ENCODE results near the gene SMG9.

DNA sequence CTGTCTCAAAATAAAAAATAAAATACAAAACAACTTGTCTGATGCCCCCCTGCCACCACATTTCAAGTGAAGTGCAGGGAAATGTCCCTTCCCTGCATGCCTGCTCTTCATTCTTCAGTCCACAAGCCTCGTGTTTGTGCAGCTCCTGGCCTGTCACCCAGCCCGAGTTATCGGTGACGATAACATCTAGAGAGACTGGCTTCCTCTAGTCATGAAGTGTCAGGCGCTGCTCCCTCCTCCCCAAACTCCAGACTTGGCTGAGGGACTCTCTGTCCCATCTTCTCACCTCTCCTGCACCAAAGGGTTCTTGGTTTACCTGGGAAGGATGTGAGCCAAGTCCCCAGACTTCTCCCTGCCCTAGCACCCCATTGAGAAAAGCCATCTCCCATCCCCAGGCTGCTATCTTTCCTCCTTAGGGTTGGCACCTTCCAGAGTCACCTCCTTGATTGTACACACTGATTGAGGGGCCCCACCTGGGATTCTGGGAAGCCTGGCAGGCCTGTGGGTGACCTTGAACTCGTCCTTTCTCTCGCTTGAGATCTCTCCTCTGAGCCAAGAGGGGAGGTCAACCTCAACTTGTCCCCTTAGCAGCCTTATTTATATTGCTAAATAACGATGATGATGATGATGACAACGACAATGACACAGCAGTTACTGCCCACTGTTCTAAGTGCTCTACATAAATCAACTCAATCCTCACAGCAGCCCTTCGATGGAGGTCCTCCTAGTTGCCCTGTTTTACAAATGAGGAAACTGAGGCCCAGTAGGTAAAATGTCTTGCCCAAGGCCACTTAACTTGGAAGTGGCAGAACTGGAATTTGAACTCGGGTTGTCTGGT, 71.7 kb downstream of the SMG9 start:
- TF ChIP-seq, protein P1, sequence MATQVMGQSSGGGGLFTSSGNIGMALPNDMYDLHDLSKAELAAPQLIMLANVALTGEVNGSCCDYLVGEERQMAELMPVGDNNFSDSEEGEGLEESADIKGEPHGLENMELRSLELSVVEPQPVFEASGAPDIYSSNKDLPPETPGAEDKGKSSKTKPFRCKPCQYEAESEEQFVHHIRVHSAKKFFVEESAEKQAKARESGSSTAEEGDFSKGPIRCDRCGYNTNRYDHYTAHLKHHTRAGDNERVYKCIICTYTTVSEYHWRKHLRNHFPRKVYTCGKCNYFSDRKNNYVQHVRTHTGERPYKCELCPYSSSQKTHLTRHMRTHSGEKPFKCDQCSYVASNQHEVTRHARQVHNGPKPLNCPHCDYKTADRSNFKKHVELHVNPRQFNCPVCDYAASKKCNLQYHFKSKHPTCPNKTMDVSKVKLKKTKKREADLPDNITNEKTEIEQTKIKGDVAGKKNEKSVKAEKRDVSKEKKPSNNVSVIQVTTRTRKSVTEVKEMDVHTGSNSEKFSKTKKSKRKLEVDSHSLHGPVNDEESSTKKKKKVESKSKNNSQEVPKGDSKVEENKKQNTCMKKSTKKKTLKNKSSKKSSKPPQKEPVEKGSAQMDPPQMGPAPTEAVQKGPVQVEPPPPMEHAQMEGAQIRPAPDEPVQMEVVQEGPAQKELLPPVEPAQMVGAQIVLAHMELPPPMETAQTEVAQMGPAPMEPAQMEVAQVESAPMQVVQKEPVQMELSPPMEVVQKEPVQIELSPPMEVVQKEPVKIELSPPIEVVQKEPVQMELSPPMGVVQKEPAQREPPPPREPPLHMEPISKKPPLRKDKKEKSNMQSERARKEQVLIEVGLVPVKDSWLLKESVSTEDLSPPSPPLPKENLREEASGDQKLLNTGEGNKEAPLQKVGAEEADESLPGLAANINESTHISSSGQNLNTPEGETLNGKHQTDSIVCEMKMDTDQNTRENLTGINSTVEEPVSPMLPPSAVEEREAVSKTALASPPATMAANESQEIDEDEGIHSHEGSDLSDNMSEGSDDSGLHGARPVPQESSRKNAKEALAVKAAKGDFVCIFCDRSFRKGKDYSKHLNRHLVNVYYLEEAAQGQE (IDR thresholded peaks at IDR 0.05) = no peak
- TF ChIP-seq CTCF (IDR thresholded peaks at IDR 0.05; ENCODE audit: low read depth, low read length, missing input control) (no peak), GABPA (IDR thresholded peaks at IDR 0.05 in 1 of 2, conservative IDR thresholded peaks at IDR 0.05 in 1 of 2) (no peak), YY1 (IDR thresholded peaks at IDR 0.05) (no peak), RAD21 (IDR thresholded peaks at IDR 0.05) (no peak), TAF1 (conservative IDR thresholded peaks at IDR 0.05) (no peak), RXRA (IDR thresholded peaks at IDR 0.05) (no peak), EGR1 (IDR thresholded peaks at IDR 0.05; ENCODE audit: low read depth in 2 of 2) (no peak), FOXA1 (IDR thresholded peaks at IDR 0.05) (no peak), ATF3 (IDR thresholded peaks at IDR 0.05) (no peak)
